GM12872 (cell line): Measurements from ENCODE around the gene C9orf50.

Experiments
- TF ChIP-seq, protein P1 (sequence below): IDR thresholded peaks from 3 replicates; pipeline ENCODE4 v1.5.1; 2011; ENCODE audit warnings: low read depth, mild to moderate bottlenecking, low read length, moderate library complexity; ENCODE audit not compliant: insufficient read depth

The C9orf50 gene

DNA sequence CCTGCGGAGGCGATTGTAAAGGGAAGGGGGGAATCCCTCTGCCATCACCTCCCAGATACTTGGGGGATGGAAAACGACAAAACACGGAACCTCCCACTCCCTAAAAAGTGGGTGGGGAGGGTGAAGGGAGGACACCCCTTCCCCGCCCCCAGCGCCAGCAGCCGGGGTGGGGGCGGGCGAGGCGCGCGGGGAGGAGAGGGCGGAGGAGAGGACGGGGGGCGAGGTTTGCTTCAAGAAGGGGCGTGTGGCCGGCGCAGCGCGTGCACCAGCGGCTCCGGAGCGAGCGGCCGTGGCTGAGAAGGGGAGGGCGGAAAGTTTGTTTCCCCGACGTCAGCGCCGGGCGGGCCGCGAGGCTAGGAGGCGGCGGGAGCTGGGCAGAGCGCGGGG, 44.5 kb upstream of the C9orf50 start, which contains the start of gene PRRX2:
PRRX2 (plus strand) TSS at position 259 of the 387 bp plus-strand sequence. CDS start 221 bp downstream, outside the sequence.
- TF ChIP-seq, protein P1, sequence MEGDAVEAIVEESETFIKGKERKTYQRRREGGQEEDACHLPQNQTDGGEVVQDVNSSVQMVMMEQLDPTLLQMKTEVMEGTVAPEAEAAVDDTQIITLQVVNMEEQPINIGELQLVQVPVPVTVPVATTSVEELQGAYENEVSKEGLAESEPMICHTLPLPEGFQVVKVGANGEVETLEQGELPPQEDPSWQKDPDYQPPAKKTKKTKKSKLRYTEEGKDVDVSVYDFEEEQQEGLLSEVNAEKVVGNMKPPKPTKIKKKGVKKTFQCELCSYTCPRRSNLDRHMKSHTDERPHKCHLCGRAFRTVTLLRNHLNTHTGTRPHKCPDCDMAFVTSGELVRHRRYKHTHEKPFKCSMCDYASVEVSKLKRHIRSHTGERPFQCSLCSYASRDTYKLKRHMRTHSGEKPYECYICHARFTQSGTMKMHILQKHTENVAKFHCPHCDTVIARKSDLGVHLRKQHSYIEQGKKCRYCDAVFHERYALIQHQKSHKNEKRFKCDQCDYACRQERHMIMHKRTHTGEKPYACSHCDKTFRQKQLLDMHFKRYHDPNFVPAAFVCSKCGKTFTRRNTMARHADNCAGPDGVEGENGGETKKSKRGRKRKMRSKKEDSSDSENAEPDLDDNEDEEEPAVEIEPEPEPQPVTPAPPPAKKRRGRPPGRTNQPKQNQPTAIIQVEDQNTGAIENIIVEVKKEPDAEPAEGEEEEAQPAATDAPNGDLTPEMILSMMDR: no peak

DNA sequence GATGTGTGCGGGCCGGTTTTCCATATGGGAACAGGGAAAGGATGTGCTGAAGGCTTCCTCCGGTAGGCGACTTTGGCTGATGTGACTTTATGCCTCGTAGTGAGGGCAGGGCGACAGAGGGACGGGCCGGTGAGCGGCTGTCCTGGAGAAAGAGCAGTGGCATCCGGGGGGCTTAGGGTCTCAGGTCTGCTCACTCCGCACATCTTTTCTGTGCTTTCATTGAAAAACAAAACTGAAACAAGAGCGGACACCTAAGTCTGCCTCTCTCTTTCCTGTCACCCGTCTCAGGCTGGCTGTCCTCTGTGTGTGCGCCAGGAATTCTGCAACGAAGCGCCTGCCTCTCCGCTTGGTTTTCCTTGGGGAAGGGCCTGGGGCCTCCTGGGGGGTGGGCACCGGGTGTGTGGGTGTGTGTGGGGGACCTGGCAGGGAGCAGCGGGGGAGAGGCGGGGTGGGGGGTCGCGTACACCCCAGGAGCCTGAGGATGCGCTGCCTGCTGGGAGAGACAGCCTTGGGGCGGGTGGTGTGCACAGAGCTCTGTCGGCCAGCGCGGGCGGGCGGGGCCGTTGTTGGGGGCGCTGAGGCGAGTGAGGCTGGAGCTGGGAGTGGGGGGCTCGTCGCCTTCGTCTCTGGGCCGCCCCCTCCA, 44.0 kb upstream of the C9orf50 start:
- TF ChIP-seq, protein P1: no peak

DNA sequence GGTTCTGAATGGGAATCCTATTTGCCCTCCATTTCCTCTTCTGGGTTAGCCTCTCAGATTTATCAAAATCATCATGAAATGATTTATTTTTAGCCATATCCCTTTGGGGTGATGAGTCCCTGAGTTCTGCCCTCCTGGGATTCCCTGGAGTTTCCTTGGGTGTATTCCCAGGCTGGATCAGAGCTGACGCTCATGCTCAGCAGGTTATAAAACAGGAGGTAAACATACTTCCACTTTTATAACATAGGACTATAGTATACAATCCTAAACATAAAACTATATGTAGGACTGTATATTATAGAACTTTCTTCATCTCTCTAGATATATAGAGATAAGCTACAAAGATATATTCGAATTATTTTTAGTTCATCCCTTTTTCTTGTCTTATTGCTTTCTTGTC, 40.1 kb upstream of the C9orf50 start:
- TF ChIP-seq, protein P1: no peak

DNA sequence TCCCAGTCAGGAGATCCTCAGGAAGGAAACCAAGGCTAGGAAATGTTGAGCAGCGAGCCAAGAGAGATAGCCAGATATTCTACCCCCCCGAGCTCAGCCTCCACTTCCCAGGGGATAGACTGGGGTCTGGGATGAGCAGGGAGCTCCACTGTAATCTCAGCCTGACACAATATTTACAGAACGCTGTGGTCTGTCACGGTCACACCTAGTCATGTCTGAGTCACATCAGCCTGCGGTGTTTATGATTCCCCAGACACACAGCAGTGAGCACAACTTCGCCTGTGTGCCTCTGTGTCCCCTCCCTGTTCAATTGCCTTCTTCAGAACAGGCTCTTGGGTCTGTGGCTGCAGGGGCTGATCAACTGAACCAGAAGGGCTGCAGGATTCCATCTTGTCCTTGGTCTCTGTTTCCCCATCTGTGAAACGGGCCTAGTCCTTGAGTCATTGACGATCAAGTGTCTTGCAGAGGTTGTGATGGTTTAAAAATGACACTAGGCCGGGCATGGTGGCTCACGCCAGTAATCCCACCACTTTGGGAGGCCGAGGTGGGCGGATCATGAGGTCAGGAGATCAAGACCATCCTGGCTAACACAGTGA, 36.0 kb upstream of the C9orf50 start:
- TF ChIP-seq, protein P1: no peak

DNA sequence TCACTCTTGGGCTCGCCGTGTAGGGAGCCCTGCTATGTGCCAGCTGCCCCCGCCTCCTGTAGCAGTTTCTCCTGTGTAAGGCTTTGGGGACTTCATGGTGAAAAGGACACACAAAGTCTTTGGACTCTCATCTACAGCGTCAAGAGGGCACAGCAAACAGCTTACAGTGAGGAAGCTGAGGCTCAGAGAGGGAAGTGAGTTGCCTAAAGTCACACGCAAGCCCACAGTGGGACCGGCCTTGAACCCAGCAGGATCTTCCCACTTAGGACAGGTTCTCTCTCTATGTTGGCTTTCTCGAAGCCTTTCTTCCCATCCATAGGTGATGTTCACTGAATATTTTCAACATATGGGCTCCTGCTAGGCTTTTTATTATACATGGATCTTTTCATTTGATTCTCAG, 34.8 kb upstream of the C9orf50 start:
- TF ChIP-seq, protein P1: no peak

DNA sequence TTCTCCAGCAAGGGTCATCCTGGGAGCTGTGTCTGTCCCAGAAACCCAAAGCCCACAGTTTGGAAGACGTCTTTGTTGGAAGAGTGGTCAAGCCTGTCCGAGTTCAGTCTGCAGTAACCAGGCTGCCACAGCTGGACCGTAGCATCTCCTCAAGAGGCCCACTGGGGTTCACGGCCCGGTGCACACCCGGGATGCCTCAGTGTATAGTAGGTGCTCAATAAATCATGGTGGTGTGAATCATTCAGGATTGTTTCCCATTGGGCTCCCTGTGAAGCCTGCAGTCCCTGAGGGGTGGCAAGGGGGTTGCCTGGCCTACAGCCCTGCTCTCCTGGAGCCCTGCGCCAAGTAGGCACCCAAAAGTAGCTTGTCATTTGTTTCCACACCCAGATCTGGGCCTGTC, 34.3 kb upstream of the C9orf50 start:
- TF ChIP-seq, protein P1: no peak

DNA sequence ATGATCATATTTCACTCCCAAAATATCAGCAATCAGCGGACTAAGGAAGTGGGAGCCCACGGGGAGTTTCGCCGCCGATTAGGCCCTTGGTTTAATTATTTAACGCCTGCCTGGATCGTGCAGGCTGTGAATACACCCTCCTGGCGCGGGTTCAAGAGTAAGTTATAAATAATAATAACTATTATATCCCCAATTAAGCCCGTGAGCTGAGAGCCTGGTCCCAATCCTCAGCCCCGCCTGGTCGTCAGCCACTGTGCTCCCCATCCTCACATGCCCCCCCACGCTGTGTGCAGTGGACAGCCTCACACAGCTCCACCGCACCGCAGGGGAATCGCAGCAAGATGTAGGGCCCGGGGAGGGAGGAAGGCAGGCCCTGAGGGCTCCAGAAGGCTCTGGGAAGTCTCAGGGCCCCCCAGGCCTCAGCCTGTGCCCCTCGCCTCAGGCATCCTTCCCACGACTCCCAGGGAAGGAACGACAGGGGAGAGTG, 33.7 kb upstream of the C9orf50 start:
- TF ChIP-seq, protein P1: no peak
